Duodenal mucosa (tissue), 2 donors: ENCODE results near the gene PFN3.

Source experiments
- H3K27ac ChIP-seq: one replicate; pipeline ENCODE4 v1.7.0; 2013; ENCODE audit warnings: low read depth, low read length
- H3K27me3 ChIP-seq, 2 donors: one replicate each; pipeline ENCODE4 v1.7.0; 2013; ENCODE audit warnings: low read length in 2 of 2, control low read depth in 1 of 2; ENCODE audit not compliant: insufficient read depth in 2 of 2, control insufficient read depth in 1 of 2
- H3K36me3 ChIP-seq, 2 donors: one replicate each; pipeline ENCODE4 v1.7.0; 2013; ENCODE audit warnings: low read length in 2 of 2, control low read depth in 1 of 2; ENCODE audit not compliant: insufficient read depth in 2 of 2, control insufficient read depth in 1 of 2
- H3K4me1 ChIP-seq, 2 donors: one replicate each; pipeline ENCODE4 v1.7.0; 2013; ENCODE audit warnings: low read length in 2 of 2, control low read depth in 1 of 2; ENCODE audit not compliant: insufficient read depth in 2 of 2, control insufficient read depth in 1 of 2
- H3K4me3 ChIP-seq, 2 donors: one replicate each; pipeline ENCODE4 v1.7.0; 2013; ENCODE audit warnings: low read length in 2 of 2, low read depth in 1 of 2
- H3K9ac ChIP-seq, 2 donors: one replicate each; pipeline ENCODE4 v1.7.0; 2013; ENCODE audit warnings: low read length in 2 of 2, low read depth in 1 of 2
- H3K9me3 ChIP-seq, 2 donors: one replicate each; pipeline ENCODE4 v1.7.0; 2013; ENCODE audit warnings: low read length in 2 of 2, control low read depth in 1 of 2; ENCODE audit not compliant: control insufficient read depth in 1 of 2

The PFN3 gene

GRCh38 chr5:177359451-177359851 lies 41.0 kb downstream of the PFN3 start:
- Histone ChIP-seq H3K9ac (no peak overlapping the region), H3K9me3 (no peaks in the 10 kb centered on the region), H3K27ac (no peak overlapping the region), H3K36me3 (no peaks in the 10 kb centered on the region), H3K4me1 (peaks cover 49 to 74% of the 10 kb centered on the region in 2 donors), H3K4me3 (no peak overlapping the region), H3K27me3 (no peaks in the 10 kb centered on the region)

GRCh38 chr5:177358370-177358819 lies 42.1 kb downstream of the PFN3 start:
- Histone ChIP-seq H3K27me3 (no peaks in the 10 kb centered on the region), H3K9me3 (no peaks in the 10 kb centered on the region), H3K9ac (peak overlapping the region; percentile 39 to 67), H3K36me3 (no peaks in the 10 kb centered on the region), H3K4me3 (peak overlapping the region; percentile 69 to 83), H3K27ac (no peak overlapping the region), H3K4me1 (peaks cover 40 to 63% of the 10 kb centered on the region in 2 donors)

GRCh38 chr5:177357459-177358351 lies 42.8 kb downstream of the PFN3 start, which contains the start of gene RGS14:
Gene RGS14, plus strand, starts transcription at chr5:177357924. Its CDS starts 101 bp downstream, at chr5:177358025.
- Histone ChIP-seq H3K4me1 (peaks cover 36 to 58% of the 10 kb centered on the region in 2 donors), H3K9ac (peak within 1 kb of the TSS; percentile 39 to 67), H3K27ac (no peak within 1 kb of the TSS), H3K9me3 (no peaks in the 10 kb centered on the region), H3K36me3 (no peaks in the 10 kb centered on the region), H3K4me3 (peak within 1 kb of the TSS; percentile 69 to 83), H3K27me3 (no peaks in the 10 kb centered on the region)

DNA sequence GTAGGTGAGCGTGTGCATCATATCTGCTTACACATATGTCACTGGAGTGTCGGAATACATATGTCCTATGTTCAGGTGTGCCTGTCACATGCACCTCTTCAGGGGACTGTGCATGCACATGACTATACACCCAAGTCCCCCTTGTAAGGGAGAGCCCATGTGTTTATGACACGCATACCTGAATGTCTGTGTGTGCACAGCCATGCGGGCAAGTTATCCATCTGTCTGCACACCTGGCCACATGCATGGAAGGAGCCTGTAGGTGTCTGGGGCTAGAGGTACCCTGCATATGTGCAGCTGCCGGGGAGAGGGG lies 43.4 kb downstream of the PFN3 start:
- H3K4me3 ChIP-seq = peak overlapping the region; percentile 69 to 83
- H3K4me1 ChIP-seq = peaks cover 31 to 53% of the 10 kb centered on the region in 2 donors
- peak overlapping the region in 1 of 2 donors; percentile 39 for H3K9ac ChIP-seq
- H3K27ac ChIP-seq = no peak overlapping the region
- no peaks in the 10 kb centered on the region for H3K9me3 ChIP-seq
- H3K27me3 ChIP-seq = no peaks in the 10 kb centered on the region
- H3K36me3 ChIP-seq = no peaks in the 10 kb centered on the region

DNA sequence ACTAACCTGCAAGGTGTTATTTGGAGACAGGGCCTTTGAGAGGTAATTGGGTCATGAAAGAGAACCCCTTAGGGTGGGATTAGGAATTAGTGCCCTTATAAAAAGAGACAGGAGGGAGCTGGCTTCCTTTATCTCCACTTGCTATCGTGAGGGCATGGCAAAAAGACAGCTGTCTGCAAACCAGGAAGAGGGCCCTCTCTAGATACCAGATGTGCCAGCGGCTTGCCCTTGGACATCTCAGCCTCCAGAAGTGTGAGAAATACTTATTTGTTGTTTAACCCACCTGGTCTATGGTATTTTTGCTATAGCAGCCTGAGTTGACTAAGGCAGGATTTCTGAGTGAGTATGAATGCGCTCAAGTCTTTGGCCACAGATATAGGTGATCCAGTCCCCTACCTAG lies 43.7 kb downstream of the PFN3 start:
- H3K36me3 ChIP-seq = no peaks in the 10 kb centered on the region
- H3K27me3 ChIP-seq = no peaks in the 10 kb centered on the region
- no peak overlapping the region for H3K27ac ChIP-seq
- no peak overlapping the region for H3K9ac ChIP-seq
- H3K4me1 ChIP-seq = peaks cover 29 to 52% of the 10 kb centered on the region in 2 donors
- H3K9me3 ChIP-seq = no peaks in the 10 kb centered on the region
- peak overlapping the region in 1 of 2 donors; percentile 69 for H3K4me3 ChIP-seq

DNA sequence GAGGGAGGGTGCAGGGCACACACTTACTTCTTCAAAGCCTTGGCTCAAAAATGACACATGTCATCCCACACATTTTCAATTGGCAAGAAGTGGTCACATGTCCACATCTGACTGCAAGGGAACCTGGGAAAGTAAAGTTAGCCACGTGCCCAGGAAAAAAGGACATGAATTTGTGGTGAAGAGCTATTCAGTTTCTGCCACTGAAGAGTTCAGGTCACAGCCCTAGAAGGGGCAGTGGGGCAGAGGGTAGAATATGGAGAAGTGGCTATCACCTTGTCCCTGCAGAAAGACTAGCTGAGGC lies 44.6 kb downstream of the PFN3 start:
- no peaks in the 10 kb centered on the region for H3K36me3 ChIP-seq
- H3K27me3 ChIP-seq = no peaks in the 10 kb centered on the region
- no peak overlapping the region for H3K9ac ChIP-seq
- peaks cover 28 to 47% of the 10 kb centered on the region in 2 donors for H3K4me1 ChIP-seq
- H3K9me3 ChIP-seq = no peaks in the 10 kb centered on the region
- H3K4me3 ChIP-seq = no peak overlapping the region
- H3K27ac ChIP-seq = no peak overlapping the region

GRCh38 chr5:177355162-177355867 lies 45.1 kb downstream of the PFN3 start:
- Histone ChIP-seq H3K9me3 (no peaks in the 10 kb centered on the region), H3K4me3 (no peak overlapping the region), H3K4me1 (peaks cover 33 to 49% of the 10 kb centered on the region in 2 donors), H3K9ac (no peak overlapping the region), H3K27ac (no peak overlapping the region), H3K27me3 (no peaks in the 10 kb centered on the region), H3K36me3 (no peaks in the 10 kb centered on the region)

- Histone ChIP-seq H3K9ac (no peak overlapping the region), H3K4me1 (peaks cover 35 to 50% of the 10 kb centered on the region in 2 donors), H3K4me3 (no peak overlapping the region), H3K9me3 (no peaks in the 10 kb centered on the region), H3K36me3 (no peaks in the 10 kb centered on the region), H3K27ac (no peak overlapping the region), H3K27me3 (no peaks in the 10 kb centered on the region)
These were observed 45.8 kb downstream of the PFN3 start for GRCh38 chr5:177354711-177355110.

- Histone ChIP-seq H3K27ac (no peak overlapping the region), H3K36me3 (peaks cover 0 to 3% of the 10 kb centered on the region in 2 donors), H3K9ac (no peak overlapping the region), H3K4me3 (no peak overlapping the region), H3K4me1 (peaks cover 37 to 50% of the 10 kb centered on the region in 2 donors), H3K27me3 (no peaks in the 10 kb centered on the region), H3K9me3 (no peaks in the 10 kb centered on the region)
These were observed 46.2 kb downstream of the PFN3 start for GRCh38 chr5:177354256-177354655.

- Histone ChIP-seq H3K27me3 (no peaks in the 10 kb centered on the region), H3K27ac (no peak overlapping the region), H3K9ac (no peak overlapping the region), H3K4me1 (peaks cover 33 to 43% of the 10 kb centered on the region in 2 donors), H3K36me3 (peaks cover 4 to 7% of the 10 kb centered on the region in 2 donors), H3K4me3 (no peak overlapping the region), H3K9me3 (no peaks in the 10 kb centered on the region)
These were observed 47.4 kb downstream of the PFN3 start for GRCh38 chr5:177353093-177353492.
